Lung (tissue), 12 donors: ENCODE measurements around the gene ATP8B1. TPM values are rescaled to one million over a fixed set of nuclear protein-coding genes. Genes with fewer than 3 reads are reported as not detected.

Experiments used
- ATAC-seq: fragments of 200-7000 bp; cut with Tn5 transposase; one replicate; pipeline ENCODE4 v1.9.1; 2020; ENCODE audit warnings: moderate number of reproducible peaks; ENCODE audit not compliant: insufficient read depth, low FRiP score
- DNase-seq, 3 donors: peaks; one replicate each; pipeline ENCODE4 v3.0.0-alpha.2; 2013 to 2017
- H3K27ac ChIP-seq, 2 donors: one replicate each; pipeline ENCODE4 v1.5.1; 2013; ENCODE audit warnings: mild to moderate bottlenecking in 2 of 2, moderate library complexity in 2 of 2, control low read depth in 1 of 2, inconsistent platforms in 1 of 2, low read depth in 1 of 2, low read length in 1 of 2
- H3K27me3 ChIP-seq, 3 donors: one replicate each; pipeline ENCODE4 v1.5.1; 2013; ENCODE audit warnings: low read length in 2 of 3; ENCODE audit not compliant: control insufficient read depth in 3 of 3, insufficient read depth in 3 of 3
- H3K36me3 ChIP-seq, 4 donors: one replicate each; pipeline ENCODE4 v1.5.1; 2013; ENCODE audit warnings: low read length in 4 of 4, mild to moderate bottlenecking in 1 of 4, moderate library complexity in 1 of 4; ENCODE audit not compliant: control insufficient read depth in 4 of 4, insufficient read depth in 4 of 4
- H3K4me1 ChIP-seq, 5 donors: one replicate each; pipeline ENCODE4 v1.5.1; 2013; ENCODE audit warnings: low read length in 5 of 5, mild to moderate bottlenecking in 2 of 5, moderate library complexity in 1 of 5; ENCODE audit not compliant: control insufficient read depth in 5 of 5, insufficient read depth in 5 of 5
- H3K4me3 ChIP-seq: one replicate; pipeline ENCODE4 v1.5.1; 2013; ENCODE audit warnings: mild to moderate bottlenecking, control low read depth, moderate library complexity
- H3K9ac ChIP-seq, 2 donors: one replicate each; pipeline ENCODE4 v1.5.1; 2013; ENCODE audit warnings: low read length in 2 of 2, control low read depth in 1 of 2; ENCODE audit not compliant: insufficient read depth in 1 of 2
- H3K9me3 ChIP-seq, 4 donors: one replicate each; pipeline ENCODE4 v1.5.1; 2013; ENCODE audit warnings: low read length in 3 of 4, mild to moderate bottlenecking in 1 of 4, moderate library complexity in 1 of 4; ENCODE audit not compliant: control insufficient read depth in 4 of 4, insufficient read depth in 3 of 4
- WGBS, 2 donors: extraction: QIAGEN DNeasy Blood & Tissue Kit; methylation state at CpG; one replicate each; pipeline ENCODE4 v1.1.7; 2013; 5-methylcytosine and 5-hydroxymethylcytosine counted together
- polyA plus RNA-seq, 2 donors: library from polyadenylated mRNA; stranded (reverse); fragments of 200-250 nt; gene quantifications; one replicate each; pipeline ENCODE4 v1.2.1, GENCODE V29; 2013
- total RNA-seq, 2 donors: library from RNA; depleted of rRNA in 1 of 2; stranded (reverse); fragments of >200 nt in 1 of 2; gene quantifications; one replicate each; pipeline ENCODE4 v1.2.1, GENCODE V29; 2014 to 2021
- TF ChIP-seq, protein P1 (sequence below): IDR thresholded peaks from 2 replicates; pipeline ENCODE4 v1.5.1; 2012; ENCODE audit warnings: mild to moderate bottlenecking; ENCODE audit errors: control extremely low read depth, extremely low read depth
- donor health status: control.
- donor health status: control.
- donor health status: Bipolar disorder and iron deficiency.
- donor health status: healthy.
- donor health status: DM: yes; HTN: yes; CAD: no.

The ATP8B1 gene
- total and polyA plus RNA-seq, 4 donors: 7.3 to 42.0 (median 18.2) TPM

- peaks cover 2 to 17% (median 9%) of the 10 kb centered on the region in 5 donors for H3K4me1 ChIP-seq
- no peak for DNase-seq
- peaks cover 0 to 5% (median 1%) of the 10 kb centered on the region in 4 donors for H3K9me3 ChIP-seq
- peak overlapping the region in 1 of 2 donors; percentile 51 for H3K27ac ChIP-seq
- no peaks in the 10 kb centered on the region for H3K27me3 ChIP-seq
- no peak overlapping the region for H3K9ac ChIP-seq
- no peak overlapping the region for H3K4me3 ChIP-seq
- ATAC-seq: no peak
- TF ChIP-seq, protein P1, sequence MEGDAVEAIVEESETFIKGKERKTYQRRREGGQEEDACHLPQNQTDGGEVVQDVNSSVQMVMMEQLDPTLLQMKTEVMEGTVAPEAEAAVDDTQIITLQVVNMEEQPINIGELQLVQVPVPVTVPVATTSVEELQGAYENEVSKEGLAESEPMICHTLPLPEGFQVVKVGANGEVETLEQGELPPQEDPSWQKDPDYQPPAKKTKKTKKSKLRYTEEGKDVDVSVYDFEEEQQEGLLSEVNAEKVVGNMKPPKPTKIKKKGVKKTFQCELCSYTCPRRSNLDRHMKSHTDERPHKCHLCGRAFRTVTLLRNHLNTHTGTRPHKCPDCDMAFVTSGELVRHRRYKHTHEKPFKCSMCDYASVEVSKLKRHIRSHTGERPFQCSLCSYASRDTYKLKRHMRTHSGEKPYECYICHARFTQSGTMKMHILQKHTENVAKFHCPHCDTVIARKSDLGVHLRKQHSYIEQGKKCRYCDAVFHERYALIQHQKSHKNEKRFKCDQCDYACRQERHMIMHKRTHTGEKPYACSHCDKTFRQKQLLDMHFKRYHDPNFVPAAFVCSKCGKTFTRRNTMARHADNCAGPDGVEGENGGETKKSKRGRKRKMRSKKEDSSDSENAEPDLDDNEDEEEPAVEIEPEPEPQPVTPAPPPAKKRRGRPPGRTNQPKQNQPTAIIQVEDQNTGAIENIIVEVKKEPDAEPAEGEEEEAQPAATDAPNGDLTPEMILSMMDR: no peak
- no peaks in the 10 kb centered on the region for H3K36me3 ChIP-seq
These were observed 6.1 kb upstream of the ATP8B1 start for GRCh38 chr18:57809190-57809589.

DNA sequence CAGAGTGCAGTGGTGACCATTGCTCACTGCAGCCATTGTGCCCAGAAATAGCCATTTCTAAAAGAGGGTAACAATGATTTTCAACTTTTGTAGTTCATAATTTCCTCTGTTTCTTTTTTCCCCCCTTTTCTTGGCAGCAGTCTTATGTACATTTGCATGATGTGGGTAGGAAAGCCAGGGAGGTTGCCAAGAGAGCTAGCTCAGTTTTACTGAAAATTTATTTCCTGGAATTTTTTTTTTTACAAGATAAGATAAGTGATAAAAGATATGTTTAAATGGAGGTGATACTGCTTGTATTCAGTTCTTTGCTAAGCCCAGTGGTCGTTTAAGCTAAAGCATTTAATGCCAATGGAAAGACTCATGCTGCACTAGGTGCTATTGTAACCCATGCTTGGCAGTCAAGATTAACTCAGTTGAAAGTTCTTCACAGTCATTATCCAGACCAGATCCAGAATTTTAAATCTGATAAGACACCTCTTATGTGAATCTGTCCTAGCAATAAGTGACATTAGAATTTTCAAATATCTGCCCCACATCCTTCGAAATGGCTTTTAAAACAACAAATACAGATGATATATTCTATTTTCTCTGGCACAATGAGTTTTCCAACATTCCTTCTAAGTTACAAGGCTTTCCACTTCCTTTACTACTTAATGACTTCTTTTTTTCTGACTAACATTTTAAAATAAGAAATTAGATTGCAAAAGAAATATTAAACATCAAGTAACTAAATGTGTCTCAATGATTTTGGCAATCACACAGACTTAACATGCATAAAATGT is 4.4 kb upstream of the ATP8B1 start:
- no peaks in the 10 kb centered on the region for H3K36me3 ChIP-seq
- 41 to 73% methylated on average over 2 of the region's 2 CpGs for WGBS, 2 donors
- DNase-seq (peak in 2 of 3 donors; percentile 63 to 70), ATAC-seq (no peak)
- H3K9me3 ChIP-seq: peaks cover 0 to 4% (median 1%) of the 10 kb centered on the region in 4 donors
- peaks cover 0 to under 1% (median under 1%) of the 10 kb centered on the region in 3 donors for H3K27me3 ChIP-seq
- peaks cover 2 to 27% (median 9%) of the 10 kb centered on the region in 5 donors for H3K4me1 ChIP-seq
- H3K27ac ChIP-seq: peak overlapping the region; percentile 36 to 46
- H3K9ac ChIP-seq: no peak overlapping the region
- TF ChIP-seq, protein P1: no peak
- no peak overlapping the region for H3K4me3 ChIP-seq

- Histone ChIP-seq H3K27me3 (peaks cover 0 to 6% (median 6%) of the 10 kb centered on the region in 3 donors), H3K4me3 (no peak overlapping the region), H3K9ac (no peak overlapping the region), H3K27ac (peak overlapping the region; percentile 15 to 46), H3K4me1 (peaks cover 2 to 33% (median 9%) of the 10 kb centered on the region in 5 donors), H3K36me3 (no peaks in the 10 kb centered on the region), H3K9me3 (peaks cover 0 to 1% (median 0%) of the 10 kb centered on the region in 4 donors)
- 39 to 64% methylated on average over 3 of the region's 3 CpGs for WGBS, 2 donors
- DNase-seq (peak; percentile 51 to 71 (median 65)), ATAC-seq (no peak)
- TF ChIP-seq, protein P1: no peak
These were observed 3.8 kb upstream of the ATP8B1 start for GRCh38 chr18:57806978-57807285.
